ENCODE measurements around the gene LHFPL5.

DNA sequence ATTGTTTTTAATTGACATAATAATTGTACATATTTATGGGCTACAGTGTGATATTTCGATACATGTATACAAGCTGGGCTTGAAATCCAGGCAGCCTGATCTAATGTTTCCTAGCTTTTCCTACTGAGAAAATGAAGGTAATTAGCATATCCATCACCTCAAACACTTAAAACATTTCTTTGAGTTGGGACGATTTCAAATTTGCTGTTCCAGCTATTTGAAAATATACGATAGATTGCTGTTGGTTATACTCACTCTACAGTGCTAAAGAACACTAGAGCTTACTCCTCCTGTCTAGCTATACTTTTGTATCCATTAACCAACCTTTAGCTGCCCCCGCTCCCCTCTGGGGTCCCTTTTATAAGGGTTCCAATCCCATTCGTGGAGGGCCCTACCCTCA is 4.7 kb downstream of the LHFPL5 start:
- TF ChIP-seq, protein P1, sequence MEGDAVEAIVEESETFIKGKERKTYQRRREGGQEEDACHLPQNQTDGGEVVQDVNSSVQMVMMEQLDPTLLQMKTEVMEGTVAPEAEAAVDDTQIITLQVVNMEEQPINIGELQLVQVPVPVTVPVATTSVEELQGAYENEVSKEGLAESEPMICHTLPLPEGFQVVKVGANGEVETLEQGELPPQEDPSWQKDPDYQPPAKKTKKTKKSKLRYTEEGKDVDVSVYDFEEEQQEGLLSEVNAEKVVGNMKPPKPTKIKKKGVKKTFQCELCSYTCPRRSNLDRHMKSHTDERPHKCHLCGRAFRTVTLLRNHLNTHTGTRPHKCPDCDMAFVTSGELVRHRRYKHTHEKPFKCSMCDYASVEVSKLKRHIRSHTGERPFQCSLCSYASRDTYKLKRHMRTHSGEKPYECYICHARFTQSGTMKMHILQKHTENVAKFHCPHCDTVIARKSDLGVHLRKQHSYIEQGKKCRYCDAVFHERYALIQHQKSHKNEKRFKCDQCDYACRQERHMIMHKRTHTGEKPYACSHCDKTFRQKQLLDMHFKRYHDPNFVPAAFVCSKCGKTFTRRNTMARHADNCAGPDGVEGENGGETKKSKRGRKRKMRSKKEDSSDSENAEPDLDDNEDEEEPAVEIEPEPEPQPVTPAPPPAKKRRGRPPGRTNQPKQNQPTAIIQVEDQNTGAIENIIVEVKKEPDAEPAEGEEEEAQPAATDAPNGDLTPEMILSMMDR (IDR thresholded peaks at IDR 0.05; ENCODE audit: borderline replicate concordance, extremely low read depth, low read length, poor library complexity, severe bottlenecking), result no peak
- no peak for TF ChIP-seq EZH2 (IDR thresholded peaks at IDR 0.05; ENCODE audit: borderline replicate concordance, low read depth, low read length, severe bottlenecking)

All from DND-41 (cell line).